IPS DF 4.7 (cell line): Measurements from ENCODE around the gene USP54.

ENCODE experiments used
- DNase-seq: peaks from one replicate; pipeline ENCODE4 v3.0.0-alpha.2; 2013; ENCODE audit warnings: low spot score; ENCODE audit errors: extremely low read depth

The USP54 gene

DNA sequence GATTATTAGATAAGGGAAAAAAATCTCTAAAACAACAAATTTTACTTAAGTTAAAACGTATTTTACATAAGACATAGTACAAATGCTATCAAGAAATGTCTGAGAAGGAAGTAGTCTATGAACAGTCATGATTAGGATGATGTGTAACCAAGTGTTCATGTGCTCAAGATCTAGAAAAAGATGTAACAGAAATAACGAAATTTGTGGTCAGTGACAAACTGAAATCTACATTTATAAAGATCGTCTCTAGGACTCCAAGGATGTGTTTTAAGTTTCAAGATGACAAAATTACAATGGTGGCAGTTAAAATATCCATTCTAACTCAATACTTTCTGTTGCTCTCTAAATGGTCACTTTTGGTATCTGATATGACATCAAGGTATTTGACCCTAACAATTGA, 112.5 kb downstream of the USP54 start:
- no peak for DNase-seq

DNA sequence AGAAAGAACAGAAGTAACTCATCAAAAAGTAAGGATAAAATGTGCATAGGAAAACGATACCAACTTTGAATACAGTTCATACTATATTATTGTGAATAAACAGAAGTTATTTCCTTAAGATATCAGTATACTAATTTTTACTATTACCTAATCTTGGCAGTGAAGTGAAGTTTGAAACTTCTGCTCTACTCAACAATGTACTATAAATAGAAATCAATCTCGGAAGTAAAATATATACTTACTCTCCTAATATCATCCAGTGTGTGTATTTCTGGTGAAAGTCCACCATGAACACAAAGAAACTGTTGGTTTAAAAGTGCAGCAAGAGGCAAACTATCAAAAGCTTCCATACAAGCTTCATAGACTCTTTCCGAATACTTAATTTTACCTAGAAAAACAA, 119.9 kb downstream of the USP54 start:
- DNase-seq = no peak

DNA sequence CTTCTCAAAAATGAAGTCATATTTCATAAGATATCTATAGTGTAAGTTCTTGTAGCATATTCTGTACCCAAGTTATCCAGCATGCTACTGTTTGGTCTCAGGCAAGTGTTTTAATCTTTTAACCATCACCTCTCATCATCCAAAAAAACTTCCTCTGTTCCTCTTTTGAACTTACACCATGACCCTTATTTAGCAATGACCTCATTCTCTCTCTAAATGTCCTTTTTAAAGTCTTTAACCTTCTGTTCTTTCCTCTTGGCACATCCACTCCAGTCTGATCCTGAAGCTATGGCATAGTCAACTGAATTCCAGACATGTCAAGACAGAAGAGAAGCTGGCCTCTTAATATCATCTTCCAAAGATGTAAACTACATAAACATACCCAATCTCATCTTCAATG, 121.6 kb downstream of the USP54 start:
- DNase-seq = no peak

DNA sequence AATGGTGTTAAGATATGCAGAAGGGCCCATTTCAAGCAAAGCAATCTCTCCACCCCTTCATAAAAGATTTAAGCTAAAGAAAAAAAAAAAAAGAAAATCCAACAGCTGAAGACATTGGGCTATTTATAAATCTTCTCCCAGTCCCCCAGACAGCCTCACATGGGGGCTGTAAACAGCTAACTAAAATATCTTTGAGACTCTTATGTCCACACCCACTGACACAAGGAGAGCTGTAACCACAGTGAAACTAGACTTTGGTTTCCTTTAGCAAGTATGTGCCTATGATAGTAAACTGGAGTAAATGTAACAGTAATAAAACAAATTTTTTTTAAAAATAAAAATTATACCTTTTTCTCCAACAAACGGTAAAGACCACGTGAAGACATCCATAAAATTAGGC, 123.9 kb downstream of the USP54 start:
- DNase-seq = no peak

DNA sequence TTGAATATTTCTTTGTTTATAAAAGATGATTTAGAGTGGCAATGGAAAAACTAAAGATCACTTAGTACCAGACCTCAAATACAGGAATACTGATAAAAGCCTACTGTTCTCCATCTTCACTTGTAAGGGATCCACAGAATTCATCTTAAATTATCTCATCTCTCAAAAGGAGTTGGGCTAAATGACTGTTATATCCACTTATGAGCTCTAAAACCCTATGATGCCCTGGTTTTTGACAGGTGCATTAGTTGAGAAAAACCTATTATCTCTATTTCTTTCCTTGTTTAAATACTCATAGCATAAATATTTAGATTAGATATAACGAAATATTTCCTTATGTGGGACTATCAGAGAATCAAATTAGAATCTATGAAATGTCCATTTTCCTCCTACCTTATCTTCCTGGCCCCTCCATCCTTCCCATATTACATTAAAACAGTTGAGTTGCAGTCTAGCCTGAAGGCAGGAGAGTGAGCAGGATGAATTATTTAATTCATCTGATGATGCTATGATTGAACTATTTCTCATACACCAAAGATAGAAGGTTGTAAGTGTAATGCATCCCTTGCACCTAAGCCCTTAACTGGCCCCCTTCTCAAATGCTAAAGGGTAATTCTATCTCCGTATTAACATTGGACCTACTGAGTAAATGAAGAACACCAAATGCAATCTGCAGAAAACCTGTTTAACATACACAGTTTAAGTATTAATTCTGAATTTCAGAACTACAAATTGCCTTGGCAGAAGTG, 125.0 kb downstream of the USP54 start:
- no peak for DNase-seq

DNA sequence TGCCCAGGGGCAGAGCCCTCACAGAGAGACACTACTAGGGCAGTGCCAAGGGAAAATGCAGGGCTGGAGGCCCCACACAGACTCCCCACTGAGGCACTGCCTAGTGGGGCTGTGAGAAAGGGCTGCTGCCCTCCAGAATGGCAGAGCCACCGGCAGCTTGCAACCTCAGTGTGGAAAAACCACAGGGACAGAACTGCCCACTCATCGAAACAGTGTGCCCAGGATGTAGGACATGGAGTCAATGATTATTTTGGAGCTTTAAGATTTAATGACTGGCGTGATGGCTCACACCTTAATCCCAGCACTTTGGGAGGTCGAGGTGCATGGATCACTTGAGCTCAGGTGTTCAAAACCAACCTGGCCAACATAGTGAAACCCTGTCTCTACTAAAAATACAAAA, 130.2 kb downstream of the USP54 start:
- no peak for DNase-seq

DNA sequence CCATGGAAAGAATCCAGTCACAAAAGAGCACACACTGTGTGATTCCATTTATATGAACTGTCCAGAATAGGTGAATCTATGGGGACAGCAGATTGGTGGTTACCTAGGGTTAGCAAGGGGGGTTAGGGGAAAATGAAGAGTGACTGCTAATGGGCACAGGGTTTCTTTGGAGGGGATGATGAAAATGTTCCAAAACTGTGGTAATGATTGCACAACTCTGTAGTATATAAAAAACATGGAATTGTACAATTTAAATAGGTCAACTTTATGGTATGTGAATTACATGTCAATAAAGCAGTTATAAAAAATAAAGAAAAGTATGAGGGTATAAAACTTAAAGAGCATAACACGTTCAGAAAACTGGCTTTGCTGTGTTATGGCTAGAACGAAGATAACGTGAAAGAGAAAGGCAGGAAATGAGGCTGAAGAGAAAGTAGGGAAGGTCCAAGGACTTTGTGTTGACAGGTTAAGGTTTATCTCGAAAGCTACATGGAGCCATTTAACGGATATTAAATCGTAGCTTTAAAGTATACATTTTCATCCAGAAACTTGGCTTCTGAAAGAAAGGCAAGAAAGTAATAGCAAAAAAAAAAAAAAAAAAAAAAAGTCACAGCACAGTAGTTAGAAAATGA, 131.3 kb downstream of the USP54 start:
- DNase-seq = no peak

DNA sequence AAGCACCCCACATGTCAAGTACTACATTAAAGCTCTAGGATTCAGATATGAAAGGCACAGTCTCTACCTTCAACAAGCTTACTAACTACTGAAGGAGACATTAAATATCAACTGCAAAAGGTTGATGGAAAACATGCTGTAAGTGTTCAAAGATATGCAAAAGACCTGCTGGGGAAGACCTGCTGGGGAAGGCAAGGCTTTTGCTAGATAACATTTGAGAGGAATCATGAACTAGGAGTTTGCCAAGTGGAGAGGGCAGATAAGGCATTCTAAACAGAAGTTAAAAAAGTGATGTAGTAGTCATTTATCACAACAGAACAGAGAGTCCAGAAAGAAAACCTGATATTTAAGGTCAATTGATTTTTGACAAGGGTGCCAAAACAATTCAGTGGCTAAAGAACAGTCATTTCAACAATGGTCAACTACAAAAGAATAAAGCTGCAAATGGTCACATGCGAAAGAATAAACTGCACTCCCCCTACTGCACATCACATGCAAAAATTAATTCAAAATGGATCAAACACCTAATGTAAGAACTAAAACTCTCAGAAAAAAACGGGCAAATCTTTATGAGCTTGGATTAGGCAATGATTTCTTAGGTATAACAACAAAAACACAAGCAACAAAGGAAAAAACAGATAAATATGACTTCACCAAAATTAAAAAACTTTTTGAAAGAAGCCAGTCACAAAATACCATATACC, 134.8 kb downstream of the USP54 start:
- DNase-seq = no peak

DNA sequence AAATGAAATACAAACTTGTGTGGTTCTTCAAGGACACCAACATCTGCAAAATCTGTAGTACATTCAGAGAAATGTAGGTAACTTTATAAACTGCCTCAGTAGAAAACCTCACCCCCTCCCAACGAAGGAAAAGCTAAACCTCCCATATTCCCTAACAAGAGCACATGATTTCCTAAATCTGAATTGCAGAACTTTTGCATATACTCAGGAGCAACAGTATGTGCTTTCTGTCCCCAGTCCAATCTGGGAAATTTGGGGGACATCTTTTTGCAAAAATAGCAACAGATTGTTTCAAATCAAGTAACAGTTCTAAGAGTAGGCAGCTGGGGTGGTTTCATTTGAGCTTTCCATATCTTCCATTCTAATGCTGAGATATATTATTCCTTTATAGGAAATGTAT, 142.0 kb downstream of the USP54 start:
- no peak for DNase-seq

DNA sequence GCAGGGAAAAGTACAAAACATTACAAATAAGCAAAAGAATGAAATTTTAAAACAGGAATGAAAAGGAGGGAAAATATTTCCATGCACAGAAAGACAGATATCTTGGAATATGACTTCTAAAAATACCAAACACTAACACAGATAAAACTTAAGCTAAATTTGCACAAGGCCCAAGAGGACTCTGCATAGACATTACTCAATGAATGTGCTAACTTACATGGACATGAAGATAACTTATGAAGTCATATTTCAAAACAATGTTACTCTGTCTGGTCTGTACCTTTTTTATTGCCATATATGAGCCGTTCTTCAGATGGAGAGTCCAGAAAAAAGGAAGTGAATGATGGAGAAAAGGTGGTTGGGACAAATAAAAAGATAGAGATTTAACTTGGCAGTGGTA, 142.8 kb downstream of the USP54 start:
- DNase-seq = no peak
